IPS-20b (cell line): ENCODE results near the gene PAPPA2.

Experiments used
- H3K27ac ChIP-seq: one replicate; pipeline ENCODE4 v1.5.1; 2013; ENCODE audit warnings: low read length
- H3K27me3 ChIP-seq: 2 replicates; pipeline ENCODE4 v1.6.1; 2013; ENCODE audit warnings: mild to moderate bottlenecking, low read length, inconsistent platforms; ENCODE audit not compliant: insufficient read depth
- H3K36me3 ChIP-seq: 2 replicates; pipeline ENCODE4 v1.6.1; 2013; ENCODE audit warnings: low read depth, mild to moderate bottlenecking, inconsistent platforms, low read length, moderate library complexity; ENCODE audit not compliant: insufficient read depth
- H3K4me1 ChIP-seq: 2 replicates; pipeline ENCODE4 v1.6.1; 2013; ENCODE audit warnings: mild to moderate bottlenecking, control low read depth, inconsistent platforms, low read length, moderate library complexity; ENCODE audit not compliant: insufficient read depth
- H3K4me3 ChIP-seq: 2 replicates; pipeline ENCODE4 v1.5.1; 2013; ENCODE audit warnings: mild to moderate bottlenecking, low read length, inconsistent platforms
- H3K9ac ChIP-seq: 2 replicates; pipeline ENCODE4 v1.6.1; 2013; ENCODE audit warnings: low read depth, mild to moderate bottlenecking, inconsistent platforms, low read length, moderate library complexity
- H3K9me3 ChIP-seq: 2 replicates; pipeline ENCODE4 v1.6.1; 2013; ENCODE audit warnings: mild to moderate bottlenecking, low read depth, low read length, inconsistent platforms; ENCODE audit not compliant: insufficient read depth

PAPPA2 gene

GRCh38 chr1:176702901-176703300, 239.9 kb downstream of the PAPPA2 start:
- no peaks in the 10 kb centered on the region for H3K9me3 ChIP-seq
- no peaks in the 10 kb centered on the region for H3K36me3 ChIP-seq
- H3K27me3 ChIP-seq: no peaks in the 10 kb centered on the region
- H3K4me1 ChIP-seq: no peaks in the 10 kb centered on the region
- no peak overlapping the region for H3K27ac ChIP-seq
- no peak overlapping the region for H3K9ac ChIP-seq
- no peak overlapping the region for H3K4me3 ChIP-seq

- Histone ChIP-seq H3K27ac (no peak overlapping the region), H3K4me3 (no peak overlapping the region), H3K4me1 (no peaks in the 10 kb centered on the region), H3K36me3 (no peaks in the 10 kb centered on the region), H3K9ac (no peak overlapping the region), H3K9me3 (no peaks in the 10 kb centered on the region), H3K27me3 (no peaks in the 10 kb centered on the region)
Measured at GRCh38 chr1:176705585-176705984, 242.6 kb downstream of the PAPPA2 start.

- Histone ChIP-seq H3K27me3 (no peaks in the 10 kb centered on the region), H3K9me3 (no peaks in the 10 kb centered on the region), H3K9ac (no peak overlapping the region), H3K27ac (no peak overlapping the region), H3K36me3 (no peaks in the 10 kb centered on the region), H3K4me3 (no peak overlapping the region), H3K4me1 (no peaks in the 10 kb centered on the region)
Measured at GRCh38 chr1:176717066-176717750, 254.2 kb downstream of the PAPPA2 start.

GRCh38 chr1:176719447-176719846, 256.5 kb downstream of the PAPPA2 start:
- Histone ChIP-seq H3K9ac (no peak overlapping the region), H3K27me3 (no peaks in the 10 kb centered on the region), H3K4me1 (no peaks in the 10 kb centered on the region), H3K4me3 (no peak overlapping the region), H3K36me3 (no peaks in the 10 kb centered on the region), H3K9me3 (no peaks in the 10 kb centered on the region), H3K27ac (no peak overlapping the region)

- Histone ChIP-seq H3K9ac (no peak overlapping the region), H3K4me3 (no peak overlapping the region), H3K27me3 (no peaks in the 10 kb centered on the region), H3K4me1 (no peaks in the 10 kb centered on the region), H3K9me3 (no peaks in the 10 kb centered on the region), H3K36me3 (no peaks in the 10 kb centered on the region), H3K27ac (no peak overlapping the region)
Measured at GRCh38 chr1:176720838-176721237, 257.9 kb downstream of the PAPPA2 start.

- Histone ChIP-seq H3K36me3 (no peaks in the 10 kb centered on the region), H3K27me3 (no peaks in the 10 kb centered on the region), H3K4me1 (no peaks in the 10 kb centered on the region), H3K9me3 (peaks cover 5% of the 10 kb centered on the region), H3K4me3 (no peak overlapping the region), H3K9ac (no peak overlapping the region), H3K27ac (no peak overlapping the region)
Measured at GRCh38 chr1:176733661-176734060, 270.7 kb downstream of the PAPPA2 start.

GRCh38 chr1:176735201-176735600, 272.2 kb downstream of the PAPPA2 start:
- no peak overlapping the region for H3K9ac ChIP-seq
- H3K4me1 ChIP-seq: no peaks in the 10 kb centered on the region
- peaks cover 5% of the 10 kb centered on the region for H3K9me3 ChIP-seq
- no peak overlapping the region for H3K4me3 ChIP-seq
- H3K27ac ChIP-seq: no peak overlapping the region
- H3K36me3 ChIP-seq: no peaks in the 10 kb centered on the region
- no peaks in the 10 kb centered on the region for H3K27me3 ChIP-seq

- Histone ChIP-seq H3K27ac (no peak overlapping the region), H3K27me3 (no peaks in the 10 kb centered on the region), H3K4me3 (no peak overlapping the region), H3K9me3 (peaks cover 5% of the 10 kb centered on the region), H3K4me1 (no peaks in the 10 kb centered on the region), H3K9ac (no peak overlapping the region), H3K36me3 (no peaks in the 10 kb centered on the region)
Measured at GRCh38 chr1:176736015-176736414, 273.0 kb downstream of the PAPPA2 start.

- Histone ChIP-seq H3K4me3 (no peak overlapping the region), H3K27me3 (no peaks in the 10 kb centered on the region), H3K9ac (no peak overlapping the region), H3K36me3 (no peaks in the 10 kb centered on the region), H3K27ac (no peak overlapping the region), H3K4me1 (no peaks in the 10 kb centered on the region), H3K9me3 (no peaks in the 10 kb centered on the region; the same call in 1 of the 2 replicates)
Measured at GRCh38 chr1:176741181-176741580, 278.2 kb downstream of the PAPPA2 start.

GRCh38 chr1:176742322-176742721, 279.3 kb downstream of the PAPPA2 start:
- Histone ChIP-seq H3K4me1 (no peaks in the 10 kb centered on the region), H3K27ac (no peak overlapping the region), H3K27me3 (no peaks in the 10 kb centered on the region), H3K4me3 (no peak overlapping the region), H3K36me3 (no peaks in the 10 kb centered on the region), H3K9me3 (no peaks in the 10 kb centered on the region; the same call in 1 of the 2 replicates), H3K9ac (no peak overlapping the region)

GRCh38 chr1:176744142-176744541, 281.2 kb downstream of the PAPPA2 start:
- Histone ChIP-seq H3K4me3 (no peak overlapping the region), H3K27ac (no peak overlapping the region), H3K36me3 (no peaks in the 10 kb centered on the region), H3K9ac (no peak overlapping the region), H3K27me3 (no peaks in the 10 kb centered on the region), H3K4me1 (no peaks in the 10 kb centered on the region), H3K9me3 (no peaks in the 10 kb centered on the region)

GRCh38 chr1:176745945-176746344, 283.0 kb downstream of the PAPPA2 start:
- Histone ChIP-seq H3K36me3 (no peaks in the 10 kb centered on the region), H3K9ac (no peak overlapping the region), H3K27ac (no peak overlapping the region), H3K9me3 (no peaks in the 10 kb centered on the region), H3K27me3 (no peaks in the 10 kb centered on the region), H3K4me1 (no peaks in the 10 kb centered on the region), H3K4me3 (no peak overlapping the region)
